Transverse colon (tissue), 4 donors: Measurements from ENCODE around the gene DNAH8.

Experiments
- EP300 ChIP-seq: sonication (generic); formaldehyde crosslinking; IDR thresholded peaks from one replicate; pipeline ENCODE4 v1.6.1; 2017; ENCODE audit warnings: antibody characterized with exemption, low read depth
- POLR2A ChIP-seq: fragments of 450-650 bp; IDR thresholded peaks from one replicate; pipeline ENCODE4 v1.6.1; 2016; ENCODE audit warnings: antibody characterized with exemption, mild to moderate bottlenecking, moderate library complexity
- POLR2AphosphoS5 ChIP-seq, 3 donors: sonication (generic); formaldehyde crosslinking; IDR thresholded peaks; one replicate each; pipeline ENCODE4 v1.6.1; 2016; ENCODE audit warnings: antibody characterized with exemption in 3 of 3
- TF ChIP-seq, protein P1 (sequence below), 5 experiments: fragments of 200-600 bp in 3 of 5; fragments of 450-650 bp in 2 of 5; sonication (generic) in 3 of 5; IDR thresholded peaks; 1 replicate in 2 of 5; 2 replicates in 3 of 5; pipeline ENCODE4 v1.5.1; 2016 to 2017; ENCODE audit warnings: antibody characterized with exemption in 5 of 5, inconsistent platforms in 3 of 5, mild to moderate bottlenecking in 2 of 5, moderate library complexity in 1 of 5

DNA sequence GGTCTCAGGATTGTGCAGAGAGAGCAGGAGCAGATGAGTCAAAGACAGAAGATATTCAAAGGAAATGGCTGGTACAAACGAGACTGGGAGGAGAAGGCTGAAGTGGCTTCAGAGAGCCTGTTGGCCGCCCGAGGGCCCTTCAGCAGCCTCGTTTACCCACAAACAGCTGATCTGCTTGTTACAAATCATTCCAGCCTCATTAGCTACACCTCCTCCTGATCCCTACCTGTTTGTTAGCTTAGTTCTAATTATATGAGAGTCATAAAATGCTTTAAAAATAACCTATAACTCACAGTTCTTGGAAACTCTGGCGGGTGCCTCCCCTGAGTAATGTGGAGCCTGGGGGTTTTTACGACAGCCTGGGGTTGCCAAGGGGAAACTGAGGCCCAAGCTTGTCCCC, 346.1 kb downstream of the DNAH8 start:
- TF ChIP-seq, protein P1, sequence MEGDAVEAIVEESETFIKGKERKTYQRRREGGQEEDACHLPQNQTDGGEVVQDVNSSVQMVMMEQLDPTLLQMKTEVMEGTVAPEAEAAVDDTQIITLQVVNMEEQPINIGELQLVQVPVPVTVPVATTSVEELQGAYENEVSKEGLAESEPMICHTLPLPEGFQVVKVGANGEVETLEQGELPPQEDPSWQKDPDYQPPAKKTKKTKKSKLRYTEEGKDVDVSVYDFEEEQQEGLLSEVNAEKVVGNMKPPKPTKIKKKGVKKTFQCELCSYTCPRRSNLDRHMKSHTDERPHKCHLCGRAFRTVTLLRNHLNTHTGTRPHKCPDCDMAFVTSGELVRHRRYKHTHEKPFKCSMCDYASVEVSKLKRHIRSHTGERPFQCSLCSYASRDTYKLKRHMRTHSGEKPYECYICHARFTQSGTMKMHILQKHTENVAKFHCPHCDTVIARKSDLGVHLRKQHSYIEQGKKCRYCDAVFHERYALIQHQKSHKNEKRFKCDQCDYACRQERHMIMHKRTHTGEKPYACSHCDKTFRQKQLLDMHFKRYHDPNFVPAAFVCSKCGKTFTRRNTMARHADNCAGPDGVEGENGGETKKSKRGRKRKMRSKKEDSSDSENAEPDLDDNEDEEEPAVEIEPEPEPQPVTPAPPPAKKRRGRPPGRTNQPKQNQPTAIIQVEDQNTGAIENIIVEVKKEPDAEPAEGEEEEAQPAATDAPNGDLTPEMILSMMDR (IDR thresholded peaks at IDR 0.05) = no peak
- TF ChIP-seq POLR2A = no peak
- TF ChIP-seq EP300 = no peak
- TF ChIP-seq POLR2AphosphoS5 (IDR thresholded peaks at IDR 0.05) = no peak
